ENCODE results near the gene HLA-C.
"Not testable (repeated sequence)": the region's sequence is repeated elsewhere in the genome, so short reads cannot be mapped to it uniquely, and the experiment has no call there.

The HLA-C gene

GRCh38 chr6:31243508-31243907, 28.4 kb downstream of the HLA-C start:
- no peak overlapping the region for H3K4me3 ChIP-seq (ENCODE audit: low read length)
- no peak for TF ChIP-seq CTCF (conservative IDR thresholded peaks at IDR 0.05; ENCODE audit: low read length)
- DNase-seq (ENCODE audit: low read depth): no peak

GRCh38 chr6:31239854-31240253, 32.0 kb downstream of the HLA-C start:
- H3K4me3 ChIP-seq (ENCODE audit: low read length): no peak overlapping the region
- no peak for TF ChIP-seq CTCF (conservative IDR thresholded peaks at IDR 0.05; ENCODE audit: low read length)
- DNase-seq (ENCODE audit: low read depth): peak; percentile 15

GRCh38 chr6:31234101-31234500, 37.8 kb downstream of the HLA-C start:
- H3K4me3 ChIP-seq (ENCODE audit: low read length); DNase-seq (ENCODE audit: low read depth): not testable (repeated sequence)

GRCh38 chr6:31228476-31228875, 43.4 kb downstream of the HLA-C start:
- TF ChIP-seq CTCF (conservative IDR thresholded peaks at IDR 0.05; ENCODE audit: low read length): no peak
- no peak overlapping the region for H3K4me3 ChIP-seq (ENCODE audit: low read length)
- no peak for DNase-seq (ENCODE audit: low read depth)

- no peak for DNase-seq (ENCODE audit: low read depth)
- TF ChIP-seq CTCF (conservative IDR thresholded peaks at IDR 0.05; ENCODE audit: low read length): no peak
- no peak overlapping the region for H3K4me3 ChIP-seq (ENCODE audit: low read length)
Observed at GRCh38 chr6:31227143-31227542, 44.7 kb downstream of the HLA-C start.

- DNase-seq (ENCODE audit: low read depth): no peak
- no peak overlapping the region for H3K4me3 ChIP-seq (ENCODE audit: low read length)
- TF ChIP-seq CTCF (conservative IDR thresholded peaks at IDR 0.05; ENCODE audit: low read length): no peak
Observed at GRCh38 chr6:31225735-31226134, 46.2 kb downstream of the HLA-C start.

- TF ChIP-seq CTCF (conservative IDR thresholded peaks at IDR 0.05; ENCODE audit: low read length): no peak
- no peak for DNase-seq (ENCODE audit: low read depth)
- H3K4me3 ChIP-seq (ENCODE audit: low read length): no peak overlapping the region
Observed at GRCh38 chr6:31222496-31222895, 49.4 kb downstream of the HLA-C start.
